ENCODE results near the gene TOB2. TPM values are rescaled to one million over a fixed set of nuclear protein-coding genes. Genes with fewer than 3 reads are reported as not detected.

TOB2 gene
- total RNA-seq, 1 donor from 2014 or later, result 55.8 TPM

- Histone ChIP-seq H3K27me3 (no peaks in the 10 kb centered on the region), H3K27ac (no peak overlapping the region), H3K9me3 (no peaks in the 10 kb centered on the region), H3K4me3 (no peak overlapping the region), H3K4me1 (peaks cover 0 to 11% of the 10 kb centered on the region in 2 donors), H3K36me3 (peaks cover 40 to 48% of the 10 kb centered on the region in 2 donors)
- intact Hi-C loops (cut with DNase I), result no loop called here
- TF ChIP-seq CTCF (IDR thresholded peaks at IDR 0.05), result no peak
- DNase-seq (ENCODE audit: low spot score in 2 of 2), result no peak
These were observed 47.7 kb downstream of the TOB2 start for GRCh38 chr22:41398921-41399320.

- peak in 1 of 2 donors; percentile 60 for DNase-seq (ENCODE audit: low spot score in 2 of 2)
- Histone ChIP-seq H3K36me3 (peaks cover 42 to 48% of the 10 kb centered on the region in 2 donors), H3K27ac (no peak overlapping the region), H3K27me3 (no peaks in the 10 kb centered on the region), H3K4me3 (no peak overlapping the region), H3K9me3 (no peaks in the 10 kb centered on the region), H3K4me1 (peaks cover 7 to 14% of the 10 kb centered on the region in 2 donors)
- intact Hi-C loops (cut with DNase I), result no loop called here
- no peak for TF ChIP-seq CTCF (IDR thresholded peaks at IDR 0.05)
These were observed 49.3 kb downstream of the TOB2 start for GRCh38 chr22:41397143-41397811.

DNA sequence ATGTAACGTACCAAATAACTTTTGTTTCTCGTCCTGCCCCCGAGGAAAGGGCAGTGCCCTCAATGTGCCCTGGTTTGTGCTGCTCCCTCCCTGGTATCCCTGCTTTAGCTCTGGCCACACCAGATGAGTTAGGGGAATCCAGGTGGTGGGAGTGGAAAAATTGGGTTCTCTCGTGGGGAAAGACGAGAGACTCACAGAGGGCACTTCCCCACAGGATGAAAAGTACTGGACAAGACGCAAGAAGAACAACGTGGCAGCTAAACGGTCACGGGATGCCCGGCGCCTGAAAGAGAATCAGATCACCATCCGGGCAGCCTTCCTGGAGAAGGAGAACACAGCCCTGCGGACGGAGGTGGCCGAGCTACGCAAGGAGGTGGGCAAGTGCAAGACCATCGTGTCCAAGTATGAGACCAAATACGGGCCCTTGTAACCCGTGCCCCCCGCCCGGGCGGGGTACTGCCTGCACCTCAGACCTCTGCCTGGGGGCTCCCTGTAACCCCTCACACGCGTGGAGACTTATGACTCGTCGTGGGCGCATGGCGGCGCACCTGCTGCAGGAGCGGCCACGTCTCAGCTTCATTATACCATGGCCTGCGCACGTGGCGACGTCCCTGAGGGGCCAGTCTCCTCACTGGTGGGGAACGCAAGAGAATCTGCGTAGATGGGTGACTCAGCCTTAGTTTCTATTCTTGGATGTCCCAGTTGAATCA lies 50.9 kb downstream of the TOB2 start:
- Histone ChIP-seq H3K27ac (no peak overlapping the region), H3K4me1 (peaks cover 7 to 14% of the 10 kb centered on the region in 2 donors), H3K4me3 (no peak overlapping the region), H3K36me3 (peaks cover 50 to 58% of the 10 kb centered on the region in 2 donors), H3K27me3 (no peaks in the 10 kb centered on the region), H3K9me3 (no peaks in the 10 kb centered on the region)
- intact Hi-C loops (cut with DNase I), result no loop called here
- no peak for DNase-seq (ENCODE audit: low spot score in 2 of 2)
- no peak for TF ChIP-seq CTCF (IDR thresholded peaks at IDR 0.05)

GRCh38 chr22:41394012-41394356 lies 52.6 kb downstream of the TOB2 start:
- H3K4me3 ChIP-seq, result no peak overlapping the region
- H3K27me3 ChIP-seq, result no peaks in the 10 kb centered on the region
- peak overlapping the region; percentile 69 to 77 for H3K27ac ChIP-seq
- H3K9me3 ChIP-seq, result no peaks in the 10 kb centered on the region
- H3K4me1 ChIP-seq, result peaks cover 7 to 14% of the 10 kb centered on the region in 2 donors
- intact Hi-C loops (cut with DNase I), result no loop called here
- DNase-seq (ENCODE audit: low spot score in 2 of 2), result no peak
- peaks cover 57 to 70% of the 10 kb centered on the region in 2 donors for H3K36me3 ChIP-seq
- TF ChIP-seq CTCF (IDR thresholded peaks at IDR 0.05), result no peak

DNA sequence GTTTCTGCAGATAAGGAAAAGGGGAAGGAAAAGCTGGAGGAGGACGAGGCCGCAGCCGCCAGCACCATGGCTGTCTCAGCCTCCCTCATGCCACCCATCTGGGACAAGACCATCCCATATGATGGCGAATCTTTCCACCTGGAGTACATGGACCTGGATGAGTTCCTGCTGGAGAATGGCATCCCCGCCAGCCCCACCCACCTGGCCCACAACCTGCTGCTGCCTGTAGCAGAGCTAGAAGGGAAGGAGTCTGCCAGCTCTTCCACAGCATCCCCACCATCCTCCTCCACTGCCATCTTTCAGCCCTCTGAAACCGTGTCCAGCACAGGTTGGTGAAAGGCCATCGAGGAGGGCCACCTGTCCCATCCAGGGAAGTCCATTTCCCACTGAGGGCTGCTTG lies 59.3 kb downstream of the TOB2 start:
- TF ChIP-seq CTCF (IDR thresholded peaks at IDR 0.05), result no peak
- Histone ChIP-seq H3K9me3 (no peaks in the 10 kb centered on the region), H3K4me1 (peaks cover 0 to 11% of the 10 kb centered on the region in 2 donors), H3K27ac (no peak overlapping the region), H3K27me3 (no peaks in the 10 kb centered on the region), H3K36me3 (peaks cover 29 to 52% of the 10 kb centered on the region in 2 donors), H3K4me3 (no peak overlapping the region)
- intact Hi-C loops (cut with DNase I), result no loop called here
- DNase-seq (ENCODE audit: low spot score in 2 of 2), result no peak
